Measurements from ENCODE around the gene OR4D2.

Gene OR4D2

GRCh38 chr17:58210922-58211321 is 44.1 kb downstream of the OR4D2 start:
- no peak for DNase-seq

- DNase-seq = no peak
Measured at GRCh38 chr17:58215685-58216084, 48.9 kb downstream of the OR4D2 start.

- DNase-seq = no peak
Measured at GRCh38 chr17:58217766-58218165, 51.0 kb downstream of the OR4D2 start.

DNA sequence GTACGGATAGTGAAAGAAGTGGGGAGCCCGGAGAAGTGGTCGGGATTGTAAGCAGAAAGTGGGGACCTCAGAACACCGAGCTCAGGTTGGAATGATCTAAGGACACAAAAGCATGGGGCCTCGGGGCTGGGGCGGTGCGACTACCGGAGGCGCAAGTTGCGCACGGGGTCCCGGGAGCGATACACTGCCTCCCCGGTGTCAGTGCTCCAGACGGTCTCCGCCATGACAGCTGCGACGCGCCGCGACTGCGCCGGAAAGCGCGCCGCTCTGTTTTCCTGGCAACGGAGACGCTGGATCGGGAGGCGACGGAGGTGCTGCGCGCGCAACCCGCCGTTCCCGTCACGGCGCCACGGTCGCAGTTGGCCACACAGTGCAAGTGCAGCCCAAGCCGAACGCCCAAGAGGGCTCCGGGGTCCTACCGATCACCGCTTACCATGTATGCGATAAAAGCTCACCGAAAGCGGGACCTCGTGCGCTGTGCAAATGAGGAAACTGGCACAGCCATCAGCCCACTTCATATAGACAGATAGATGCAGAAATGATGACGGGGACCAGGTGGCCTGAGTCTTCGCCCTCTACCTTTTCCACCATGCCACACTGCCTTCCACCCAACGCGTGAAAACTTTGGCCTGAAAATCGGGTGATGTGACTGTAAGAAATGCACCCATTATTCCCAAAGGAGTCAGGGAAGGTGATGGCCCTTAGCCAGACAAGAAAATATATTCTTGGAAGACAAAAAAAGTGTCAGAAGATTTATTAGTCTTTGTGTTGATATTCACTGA is 52.4 kb downstream of the OR4D2 start, which contains the start of gene MKS1:
MKS1 (minus strand) TSS at position 249 of the 782 bp plus-strand sequence; CDS start at position 224, 25 bp downstream.
- DNase-seq = peak; percentile 91

DNA sequence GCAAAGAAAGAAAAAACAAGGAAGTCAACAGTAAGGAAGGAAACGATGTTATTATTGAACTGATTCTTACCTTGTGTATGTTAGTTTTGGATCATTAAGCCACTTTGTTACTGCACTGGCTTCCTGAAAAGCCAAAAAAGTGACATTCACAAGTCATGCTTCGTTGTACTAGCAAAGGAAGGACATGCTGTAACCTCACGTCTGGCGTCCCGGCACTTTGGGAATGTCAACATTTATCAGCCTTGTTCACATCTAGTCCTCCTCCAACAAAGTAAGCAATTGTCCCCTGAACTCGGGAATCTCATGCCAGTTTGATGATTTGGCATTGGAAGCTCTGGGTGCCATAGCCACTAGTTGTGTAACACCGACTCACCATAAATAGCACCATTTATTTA is 53.0 kb downstream of the OR4D2 start:
- DNase-seq = no peak
